NCI-H2196 (cell line): ENCODE measurements around the gene SLC22A6.

Experiments used
- DNase-seq: peaks from one replicate; lab custom pipeline; 2025; ENCODE audit not compliant: unreplicated experiment; lab: John Stamatoyannopoulos, UW

SLC22A6 gene

GRCh38 chr11:62984451-62984991, at the start of gene SLC22A6:
Gene SLC22A6 (minus strand): TSS chr11:62984967. CDS start chr11:62984690, 277 bp downstream.
- DNase-seq, result no peak

GRCh38 chr11:63032457-63032856, 47.7 kb upstream of the SLC22A6 start:
- DNase-seq, result no peak

- peak; percentile 90 for DNase-seq
Observed at GRCh38 chr11:63023841-63024648, 39.3 kb upstream of the SLC22A6 start.

GRCh38 chr11:63023222-63023814, 38.6 kb upstream of the SLC22A6 start:
- DNase-seq, result no peak

GRCh38 chr11:63022441-63022840, 37.7 kb upstream of the SLC22A6 start:
- DNase-seq, result no peak

- no peak for DNase-seq
Observed at GRCh38 chr11:63020671-63021291, 36.0 kb upstream of the SLC22A6 start.

- no peak for DNase-seq
Observed at GRCh38 chr11:63019506-63019905, 34.7 kb upstream of the SLC22A6 start.

GRCh38 chr11:63017306-63017974, 32.7 kb upstream of the SLC22A6 start:
- DNase-seq, result no peak

GRCh38 chr11:63015521-63016215, 30.9 kb upstream of the SLC22A6 start, which contains the start of gene SLC22A8:
Gene SLC22A8 (minus strand): TSS chr11:63015841. CDS start chr11:63014958, 883 bp downstream.
- DNase-seq, result no peak

GRCh38 chr11:63014408-63015055, 29.8 kb upstream of the SLC22A6 start:
- no peak for DNase-seq

- no peak for DNase-seq
Observed at GRCh38 chr11:63012839-63013238, 28.1 kb upstream of the SLC22A6 start.

- no peak for DNase-seq
Observed at GRCh38 chr11:63012430-63012829, 27.7 kb upstream of the SLC22A6 start.

- DNase-seq, result no peak
Observed at GRCh38 chr11:63010934-63011439, 26.2 kb upstream of the SLC22A6 start.

- DNase-seq, result no peak
Observed at GRCh38 chr11:63007920-63008319, 23.2 kb upstream of the SLC22A6 start.

- no peak for DNase-seq
Observed at GRCh38 chr11:63001456-63001855, 16.7 kb upstream of the SLC22A6 start.

GRCh38 chr11:62999649-63000048, 14.9 kb upstream of the SLC22A6 start:
- DNase-seq, result no peak

GRCh38 chr11:62999156-62999555, 14.4 kb upstream of the SLC22A6 start:
- no peak for DNase-seq

GRCh38 chr11:62996271-62996670, 11.5 kb upstream of the SLC22A6 start:
- DNase-seq, result no peak

- DNase-seq, result no peak
Observed at GRCh38 chr11:62994775-62995174, 10.0 kb upstream of the SLC22A6 start.

GRCh38 chr11:62988276-62988675, 3.5 kb upstream of the SLC22A6 start:
- no peak for DNase-seq
